GM12872 (cell line): ENCODE data around the gene UVSSA.

Experiments
- TF ChIP-seq, protein P1 (sequence below): IDR thresholded peaks from 3 replicates; pipeline ENCODE4 v1.5.1; 2011; ENCODE audit warnings: low read depth, mild to moderate bottlenecking, low read length, moderate library complexity; ENCODE audit not compliant: insufficient read depth

UVSSA gene

DNA sequence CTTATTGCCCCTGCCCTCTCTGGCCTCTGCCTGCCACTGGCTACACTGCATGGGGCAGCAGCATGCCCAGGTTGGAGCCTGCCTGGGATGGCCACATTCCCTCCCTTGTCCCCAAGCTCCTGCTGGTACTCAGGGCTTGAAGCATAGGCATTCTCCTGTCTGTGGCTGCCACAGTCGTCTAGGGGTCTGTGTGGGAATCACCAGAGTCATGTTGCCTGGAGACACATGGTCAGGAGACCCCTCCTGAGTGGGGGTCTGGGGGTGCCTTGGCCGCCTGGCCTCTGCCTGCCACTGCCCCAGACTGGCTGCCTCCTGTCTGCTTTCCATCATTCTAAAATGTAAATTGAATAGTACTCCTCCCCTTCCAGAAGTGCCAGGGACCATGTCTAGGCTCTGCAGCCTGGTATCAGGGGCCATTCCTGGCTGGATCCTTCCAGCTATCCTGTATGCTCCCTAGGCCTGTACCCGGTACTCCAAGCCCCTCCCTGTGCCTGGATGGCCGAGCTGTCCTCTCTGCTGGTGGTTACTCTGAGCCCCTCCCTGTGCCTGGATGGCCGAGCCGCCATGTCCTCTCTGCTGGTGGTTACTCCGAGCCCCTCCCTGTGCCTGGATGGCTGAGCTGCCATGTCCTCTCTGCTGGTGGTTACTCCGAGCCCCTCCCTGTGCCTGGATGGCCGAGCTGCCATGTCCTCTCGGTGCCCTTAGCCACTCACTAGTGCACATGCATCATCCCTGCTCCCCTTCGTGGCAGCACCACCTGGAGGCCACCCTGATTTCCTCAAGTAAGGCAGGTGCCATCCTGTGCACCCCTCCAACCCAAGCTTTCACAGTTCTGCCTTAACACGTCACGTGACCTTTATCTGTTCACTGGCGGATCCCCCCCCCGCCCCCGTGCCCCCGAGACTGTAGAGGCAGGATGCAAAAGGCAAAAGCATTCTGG lies 64.7 kb downstream of the UVSSA start:
- TF ChIP-seq, protein P1, sequence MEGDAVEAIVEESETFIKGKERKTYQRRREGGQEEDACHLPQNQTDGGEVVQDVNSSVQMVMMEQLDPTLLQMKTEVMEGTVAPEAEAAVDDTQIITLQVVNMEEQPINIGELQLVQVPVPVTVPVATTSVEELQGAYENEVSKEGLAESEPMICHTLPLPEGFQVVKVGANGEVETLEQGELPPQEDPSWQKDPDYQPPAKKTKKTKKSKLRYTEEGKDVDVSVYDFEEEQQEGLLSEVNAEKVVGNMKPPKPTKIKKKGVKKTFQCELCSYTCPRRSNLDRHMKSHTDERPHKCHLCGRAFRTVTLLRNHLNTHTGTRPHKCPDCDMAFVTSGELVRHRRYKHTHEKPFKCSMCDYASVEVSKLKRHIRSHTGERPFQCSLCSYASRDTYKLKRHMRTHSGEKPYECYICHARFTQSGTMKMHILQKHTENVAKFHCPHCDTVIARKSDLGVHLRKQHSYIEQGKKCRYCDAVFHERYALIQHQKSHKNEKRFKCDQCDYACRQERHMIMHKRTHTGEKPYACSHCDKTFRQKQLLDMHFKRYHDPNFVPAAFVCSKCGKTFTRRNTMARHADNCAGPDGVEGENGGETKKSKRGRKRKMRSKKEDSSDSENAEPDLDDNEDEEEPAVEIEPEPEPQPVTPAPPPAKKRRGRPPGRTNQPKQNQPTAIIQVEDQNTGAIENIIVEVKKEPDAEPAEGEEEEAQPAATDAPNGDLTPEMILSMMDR, result no peak

DNA sequence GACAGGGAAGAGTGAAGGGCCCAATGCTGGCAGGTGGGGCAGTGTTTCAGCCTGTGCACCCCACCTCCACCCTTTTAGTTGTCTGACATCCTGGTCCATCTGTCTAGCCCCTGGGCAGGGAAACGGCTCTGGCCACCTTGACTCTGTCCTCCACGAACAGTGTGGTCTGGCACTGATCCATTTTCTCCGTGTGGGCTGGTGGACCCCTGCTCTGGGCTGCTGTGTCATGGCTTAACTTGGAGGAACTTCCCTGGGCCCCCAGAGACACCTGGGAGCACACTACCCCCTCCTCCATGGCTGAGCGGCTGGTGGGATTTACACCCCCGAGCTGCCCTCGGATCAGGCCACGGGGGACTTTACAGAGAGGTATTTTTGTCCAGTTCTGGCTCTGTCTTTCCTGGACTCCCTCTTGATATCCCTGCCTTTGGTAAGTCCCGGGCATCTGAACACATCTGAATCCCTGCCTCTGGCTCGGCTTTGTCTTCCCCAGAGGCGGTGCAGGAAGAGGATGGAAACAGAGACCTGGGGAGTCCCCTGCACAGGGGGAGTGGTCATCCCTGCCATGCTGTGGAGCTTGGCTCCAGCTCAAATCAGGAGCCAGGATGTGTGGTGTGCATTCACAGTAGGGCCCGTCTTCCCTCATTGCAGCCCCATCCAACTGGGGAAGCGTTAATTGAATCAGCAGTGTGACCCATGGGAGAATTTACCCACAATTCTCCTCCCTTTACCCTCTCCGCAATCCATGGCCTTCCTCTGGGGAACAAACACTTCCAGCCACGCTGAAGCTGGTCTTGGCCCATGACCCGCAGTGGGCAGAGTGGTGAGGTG lies 65.6 kb downstream of the UVSSA start:
- TF ChIP-seq, protein P1, result no peak

DNA sequence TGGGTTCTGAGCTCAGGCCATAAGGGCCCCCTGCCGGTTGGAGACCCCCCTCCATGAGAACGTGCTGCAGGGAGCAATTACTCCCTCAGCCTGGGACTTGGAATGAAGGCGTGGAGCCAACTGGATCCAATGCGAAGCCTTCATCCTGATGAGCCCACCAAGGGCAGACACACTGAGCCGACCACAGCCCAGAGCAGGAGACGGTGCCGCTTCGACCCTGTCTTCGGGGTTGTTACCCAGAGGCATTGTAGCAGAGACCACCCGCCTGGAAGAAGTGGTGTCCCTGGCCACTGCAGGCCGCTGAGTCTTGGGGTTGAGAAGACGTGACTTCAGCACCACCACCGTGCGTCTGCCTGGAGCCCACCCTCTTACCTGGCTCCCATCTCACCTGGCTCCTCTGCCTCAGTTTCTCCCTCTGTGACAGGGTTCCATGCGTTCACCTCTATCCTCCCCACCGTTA lies 66.2 kb downstream of the UVSSA start:
- TF ChIP-seq, protein P1, result no peak

DNA sequence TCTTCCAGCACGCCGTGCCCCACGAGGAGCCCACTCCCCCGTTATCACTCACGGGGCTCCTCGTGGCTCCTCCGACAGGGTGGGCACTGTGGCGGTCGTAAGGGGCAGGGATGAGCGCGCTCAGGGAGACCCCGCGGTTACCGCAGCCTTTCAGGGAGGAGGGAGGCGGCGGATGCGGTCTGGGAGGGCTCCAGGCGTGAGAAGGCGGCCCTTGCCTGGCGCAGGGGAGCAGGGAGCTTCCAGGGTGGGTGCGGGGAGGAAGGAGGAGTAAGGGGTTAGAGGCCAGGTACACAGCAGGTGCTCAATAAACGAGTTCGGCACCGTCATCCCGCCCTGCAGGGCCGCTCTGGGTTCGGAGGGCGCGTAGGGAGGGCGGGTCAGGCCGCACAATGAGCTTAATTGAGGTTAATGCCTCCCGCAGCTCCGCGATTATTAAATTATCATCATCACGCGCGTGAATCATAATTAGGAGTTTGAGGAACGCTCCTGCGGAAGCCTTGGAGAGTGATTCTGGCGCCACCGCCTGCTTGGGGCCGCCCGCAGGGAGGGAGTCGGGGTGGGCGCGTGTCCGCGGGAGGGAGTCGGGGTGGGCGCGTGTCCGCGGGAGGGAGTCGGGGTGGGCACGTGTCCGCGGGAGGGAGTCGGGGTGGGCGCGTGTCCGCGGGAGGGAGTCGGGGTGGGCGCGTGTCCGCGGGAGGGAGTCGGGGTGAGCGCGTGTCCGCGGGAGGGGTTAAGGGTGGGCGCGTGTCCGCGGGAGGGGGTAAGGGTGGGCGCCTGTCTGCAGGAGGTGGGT lies 66.9 kb downstream of the UVSSA start:
- TF ChIP-seq, protein P1, result no peak

DNA sequence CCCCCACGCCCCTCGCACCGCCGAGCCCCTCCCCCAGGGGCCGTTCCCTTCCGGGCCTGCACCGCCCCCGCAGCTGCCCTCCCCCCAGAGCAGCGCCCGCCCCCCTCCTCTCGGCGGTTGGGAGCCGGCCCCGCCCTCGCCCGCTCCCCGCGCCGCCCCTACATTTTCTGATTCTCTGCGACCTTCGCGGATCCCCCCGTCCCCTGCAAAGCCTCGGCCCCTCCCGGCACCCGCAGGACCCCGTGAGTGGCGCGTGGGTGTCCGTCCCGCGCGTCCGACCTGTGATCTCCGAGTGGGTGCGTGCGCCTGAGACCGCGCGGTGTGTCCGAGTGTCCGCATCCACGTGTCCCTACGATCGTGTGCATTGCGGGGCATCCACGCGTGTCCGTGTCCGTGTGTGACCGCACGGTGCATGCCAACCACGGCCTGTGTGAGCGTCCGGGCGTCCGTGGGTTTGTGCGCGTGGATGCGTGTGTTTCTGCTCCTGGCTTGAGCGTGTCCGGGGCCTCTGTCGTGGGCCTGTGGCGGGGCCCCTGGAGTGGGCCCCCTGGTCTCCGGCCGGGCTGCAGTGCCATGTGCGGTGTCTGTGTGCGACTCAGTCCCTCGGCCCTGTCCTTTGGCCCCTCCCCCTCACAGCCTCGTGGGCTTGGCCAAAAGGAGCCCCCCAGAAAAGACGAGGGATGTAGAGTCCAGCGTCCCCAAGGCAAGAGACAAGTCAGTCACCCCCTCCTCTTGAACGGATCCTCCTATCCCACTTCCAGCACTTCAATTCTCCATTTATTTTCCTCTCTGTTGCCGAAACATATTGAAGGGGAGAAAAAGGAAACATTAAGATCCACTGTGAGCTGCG lies 68.0 kb downstream of the UVSSA start:
- TF ChIP-seq, protein P1, result no peak

DNA sequence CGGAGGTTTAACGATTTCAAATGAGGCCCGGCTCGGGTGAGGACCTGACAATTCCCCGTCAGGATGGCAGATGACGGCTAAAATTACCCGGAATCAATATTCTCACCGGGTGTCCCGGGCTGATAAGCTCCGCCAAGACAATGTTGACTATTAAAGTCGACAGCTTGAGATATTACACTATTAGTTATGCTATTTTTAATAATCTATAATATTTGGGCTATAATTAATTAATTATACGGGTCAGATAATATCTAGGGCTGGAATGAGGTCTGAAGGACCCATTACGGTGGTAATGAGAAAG lies 68.6 kb downstream of the UVSSA start:
- TF ChIP-seq, protein P1, result no peak
